ENCODE results near the gene HADHA. TPM values are rescaled to one million over a fixed set of nuclear protein-coding genes. Genes with fewer than 3 reads are reported as not detected.

Gene HADHA
- total RNA-seq, 1 experiment from 2014 or later: 112 TPM

- Histone ChIP-seq H3K9ac (ENCODE audit: extremely low read depth, insufficient read length, low read length) (no peak overlapping the region), H4K5ac (ENCODE audit: insufficient read length, low read depth, low read length) (no peak overlapping the region), H4K91ac (ENCODE audit: insufficient read length, low read depth, low read length) (no peak overlapping the region), H3K23me2 (ENCODE audit: insufficient read length, low read depth, low read length, poor library complexity, severe bottlenecking) (no peaks in the 10 kb centered on the region), H3K4ac (ENCODE audit: low read depth, low read length) (no peak overlapping the region), H3T11ph (ENCODE audit: low read length) (no peak overlapping the region), H3K79me1 (ENCODE audit: insufficient read depth, low read depth, low read length, poor library complexity, severe bottlenecking) (no peaks in the 10 kb centered on the region), H3K27ac (ENCODE audit: insufficient read length, low read depth, low read length) (no peak overlapping the region), H2BK12ac (ENCODE audit: insufficient read length, low read depth, low read length) (no peak overlapping the region), H4K20me1 (ENCODE audit: control insufficient read depth, insufficient read depth, insufficient read length) (no peaks in the 10 kb centered on the region), H3K27me3 (ENCODE audit: insufficient read depth, low read length) (no peaks in the 10 kb centered on the region), H2AFZ (ENCODE audit: low read length) (no peak overlapping the region), H2BK20ac (ENCODE audit: low read depth, low read length, poor library complexity, severe bottlenecking) (no peak overlapping the region), H3K79me2 (ENCODE audit: insufficient read depth, low read length) (no peaks in the 10 kb centered on the region), H3K9me3 (ENCODE audit: control insufficient read depth, low read depth, low read length) (no peaks in the 10 kb centered on the region), H3K4me2 (ENCODE audit: insufficient read depth, insufficient read length, low read length) (no peak overlapping the region), H3K56ac (ENCODE audit: insufficient read length, low read depth, low read length) (no peak overlapping the region), H2BK120ac (ENCODE audit: low read depth, low read length, poor library complexity, severe bottlenecking) (no peak overlapping the region), H2BK15ac (ENCODE audit: low read depth, low read length) (no peak overlapping the region), H2AK5ac (ENCODE audit: insufficient read length, low read length) (no peak overlapping the region), H3K23ac (ENCODE audit: insufficient read length, low read depth, low read length) (no peak overlapping the region), H2BK5ac (ENCODE audit: insufficient read length, low read length) (no peak overlapping the region), H3K4me1 (ENCODE audit: insufficient read depth, low read length) (no peaks in the 10 kb centered on the region), H3K14ac (ENCODE audit: insufficient read depth, low read length) (no peak overlapping the region), H4K8ac (replicated peaks; ENCODE audit: insufficient read length, low read depth, low read length) (no peak overlapping the region), H3K18ac (ENCODE audit: insufficient read length, low read depth, low read length) (no peak overlapping the region)
- Mint-ChIP-seq H3K4me1 (no peaks in the 10 kb centered on the region), H3K27me3 (ENCODE audit: low read depth) (no peaks in the 10 kb centered on the region), H3K9me3 (no peaks in the 10 kb centered on the region), H3K27ac (no peak overlapping the region), H3K4me3 (no peak overlapping the region), H3K36me3 (ENCODE audit: insufficient read depth in 1 of 3, low read depth in 3 of 3) (peaks cover 10 to 64% (median 44%) of the 10 kb centered on the region in 3 experiments)
- WGBS (ENCODE audit: extremely low coverage, insufficient read length, low lambda C conversion rate): no CpG with 5 or more reads among the region's 2 CpGs
- TF ChIP-seq, protein P1, sequence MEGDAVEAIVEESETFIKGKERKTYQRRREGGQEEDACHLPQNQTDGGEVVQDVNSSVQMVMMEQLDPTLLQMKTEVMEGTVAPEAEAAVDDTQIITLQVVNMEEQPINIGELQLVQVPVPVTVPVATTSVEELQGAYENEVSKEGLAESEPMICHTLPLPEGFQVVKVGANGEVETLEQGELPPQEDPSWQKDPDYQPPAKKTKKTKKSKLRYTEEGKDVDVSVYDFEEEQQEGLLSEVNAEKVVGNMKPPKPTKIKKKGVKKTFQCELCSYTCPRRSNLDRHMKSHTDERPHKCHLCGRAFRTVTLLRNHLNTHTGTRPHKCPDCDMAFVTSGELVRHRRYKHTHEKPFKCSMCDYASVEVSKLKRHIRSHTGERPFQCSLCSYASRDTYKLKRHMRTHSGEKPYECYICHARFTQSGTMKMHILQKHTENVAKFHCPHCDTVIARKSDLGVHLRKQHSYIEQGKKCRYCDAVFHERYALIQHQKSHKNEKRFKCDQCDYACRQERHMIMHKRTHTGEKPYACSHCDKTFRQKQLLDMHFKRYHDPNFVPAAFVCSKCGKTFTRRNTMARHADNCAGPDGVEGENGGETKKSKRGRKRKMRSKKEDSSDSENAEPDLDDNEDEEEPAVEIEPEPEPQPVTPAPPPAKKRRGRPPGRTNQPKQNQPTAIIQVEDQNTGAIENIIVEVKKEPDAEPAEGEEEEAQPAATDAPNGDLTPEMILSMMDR (conservative IDR thresholded peaks at IDR 0.05): no peak
- no peak for DNase-seq
Observed at GRCh38 chr2:26283606-26284005, 39.2 kb upstream of the HADHA start.

All from H9 (cell line).